ENCODE measurements around the gene SPC24.
"Not testable (repeated sequence)": the region's sequence is repeated elsewhere in the genome, so short reads cannot be mapped to it uniquely, and the experiment has no call there.

SPC24 gene

GRCh38 chr19:11123114-11123513 lies 32.5 kb downstream of the SPC24 start:
- DNase-seq: no peak

DNA sequence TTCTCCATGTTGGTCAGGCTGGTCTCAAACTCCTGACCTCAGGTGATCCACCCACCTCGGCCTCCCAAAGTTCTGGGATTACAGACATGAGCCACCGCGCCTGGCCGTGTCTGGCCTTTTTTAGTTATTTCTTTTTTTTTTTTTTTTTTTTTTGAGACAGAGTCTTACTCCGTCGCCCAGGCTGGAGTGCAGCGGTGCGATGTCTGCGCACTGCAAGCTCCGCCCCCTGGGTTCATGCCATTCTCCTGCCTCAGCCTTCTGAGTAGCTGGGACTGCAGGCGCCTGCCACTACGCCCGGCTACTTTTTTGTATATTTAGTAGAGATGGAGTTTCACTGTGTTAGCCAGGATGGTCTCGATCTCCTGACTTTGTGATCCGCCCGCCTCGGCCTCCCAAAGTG lies 33.6 kb downstream of the SPC24 start:
- not testable (repeated sequence) for DNase-seq

GRCh38 chr19:11116507-11116906 lies 39.1 kb downstream of the SPC24 start:
- no peak for DNase-seq

- DNase-seq: no peak
These were observed 39.6 kb downstream of the SPC24 start for GRCh38 chr19:11115895-11116446.

DNA sequence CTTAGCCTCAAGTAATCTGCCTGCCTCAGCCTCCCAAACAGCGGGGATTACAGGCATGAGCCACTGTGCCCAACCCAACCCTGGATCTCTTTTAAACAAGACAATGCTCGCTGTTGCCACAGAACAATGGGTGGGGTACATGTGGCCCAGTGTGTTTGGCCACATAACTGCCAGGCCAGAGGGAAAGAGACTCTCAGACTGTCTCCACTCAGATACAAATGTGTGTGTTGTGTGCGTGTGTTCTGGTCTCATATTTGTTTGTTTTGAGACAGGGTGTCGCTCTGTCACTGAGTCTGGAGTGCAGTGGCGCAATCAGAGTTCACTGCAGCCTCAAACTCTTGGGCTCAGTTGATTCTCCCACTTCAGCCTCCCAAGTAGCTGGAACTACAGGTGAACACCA lies 40.5 kb downstream of the SPC24 start:
- no peak for DNase-seq

DNA sequence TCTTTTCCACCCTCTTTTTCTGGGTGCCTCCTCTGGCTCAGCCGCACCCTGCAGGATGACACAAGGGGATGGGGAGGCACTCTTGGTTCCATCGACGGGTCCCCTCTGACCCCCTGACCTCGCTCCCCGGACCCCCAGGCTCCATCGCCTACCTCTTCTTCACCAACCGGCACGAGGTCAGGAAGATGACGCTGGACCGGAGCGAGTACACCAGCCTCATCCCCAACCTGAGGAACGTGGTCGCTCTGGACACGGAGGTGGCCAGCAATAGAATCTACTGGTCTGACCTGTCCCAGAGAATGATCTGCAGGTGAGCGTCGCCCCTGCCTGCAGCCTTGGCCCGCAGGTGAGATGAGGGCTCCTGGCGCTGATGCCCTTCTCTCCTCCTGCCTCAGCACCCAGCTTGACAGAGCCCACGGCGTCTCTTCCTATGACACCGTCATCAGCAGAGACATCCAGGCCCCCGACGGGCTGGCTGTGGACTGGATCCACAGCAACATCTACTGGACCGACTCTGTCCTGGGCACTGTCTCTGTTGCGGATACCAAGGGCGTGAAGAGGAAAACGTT lies 42.4 kb downstream of the SPC24 start:
- no peak for DNase-seq

- DNase-seq: no peak
These were observed 43.8 kb downstream of the SPC24 start for GRCh38 chr19:11111771-11112144.

- DNase-seq: no peak
These were observed 44.3 kb downstream of the SPC24 start for GRCh38 chr19:11111117-11111770.

GRCh38 chr19:11108746-11109145 lies 46.8 kb downstream of the SPC24 start:
- DNase-seq: no peak

- DNase-seq: no peak
These were observed 49.1 kb downstream of the SPC24 start for GRCh38 chr19:11106477-11106876.

DNA sequence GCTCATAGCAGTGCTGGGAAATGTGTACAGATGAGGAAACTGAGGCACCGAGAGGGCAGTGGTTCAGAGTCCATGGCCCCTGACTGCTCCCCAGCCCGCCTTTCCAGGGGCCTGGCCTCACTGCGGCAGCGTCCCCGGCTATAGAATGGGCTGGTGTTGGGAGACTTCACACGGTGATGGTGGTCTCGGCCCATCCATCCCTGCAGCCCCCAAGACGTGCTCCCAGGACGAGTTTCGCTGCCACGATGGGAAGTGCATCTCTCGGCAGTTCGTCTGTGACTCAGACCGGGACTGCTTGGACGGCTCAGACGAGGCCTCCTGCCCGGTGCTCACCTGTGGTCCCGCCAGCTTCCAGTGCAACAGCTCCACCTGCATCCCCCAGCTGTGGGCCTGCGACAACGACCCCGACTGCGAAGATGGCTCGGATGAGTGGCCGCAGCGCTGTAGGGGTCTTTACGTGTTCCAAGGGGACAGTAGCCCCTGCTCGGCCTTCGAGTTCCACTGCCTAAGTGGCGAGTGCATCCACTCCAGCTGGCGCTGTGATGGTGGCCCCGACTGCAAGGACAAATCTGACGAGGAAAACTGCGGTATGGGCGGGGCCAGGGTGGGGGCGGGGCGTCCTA lies 50.5 kb downstream of the SPC24 start:
- DNase-seq: no peak

DNA sequence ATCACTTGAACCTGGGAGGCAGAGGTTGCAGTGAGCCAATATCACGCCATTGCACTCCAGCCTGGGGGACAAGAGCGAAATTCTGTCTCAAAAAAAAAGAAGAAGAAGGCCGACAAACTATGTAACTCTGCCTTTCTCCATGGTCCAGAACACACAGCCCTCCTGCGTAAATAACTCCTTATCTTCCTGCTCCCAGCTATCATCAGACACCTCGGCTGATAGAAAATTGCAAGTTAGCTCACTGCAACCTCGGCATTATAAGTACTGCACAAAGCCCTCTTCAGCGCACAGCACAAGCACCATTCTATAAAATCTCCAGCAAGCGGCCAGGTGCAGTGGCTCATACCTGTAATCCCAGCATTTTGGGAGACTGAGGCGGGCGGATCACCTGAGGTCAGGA lies 51.9 kb downstream of the SPC24 start:
- DNase-seq: not testable (repeated sequence)

DNA sequence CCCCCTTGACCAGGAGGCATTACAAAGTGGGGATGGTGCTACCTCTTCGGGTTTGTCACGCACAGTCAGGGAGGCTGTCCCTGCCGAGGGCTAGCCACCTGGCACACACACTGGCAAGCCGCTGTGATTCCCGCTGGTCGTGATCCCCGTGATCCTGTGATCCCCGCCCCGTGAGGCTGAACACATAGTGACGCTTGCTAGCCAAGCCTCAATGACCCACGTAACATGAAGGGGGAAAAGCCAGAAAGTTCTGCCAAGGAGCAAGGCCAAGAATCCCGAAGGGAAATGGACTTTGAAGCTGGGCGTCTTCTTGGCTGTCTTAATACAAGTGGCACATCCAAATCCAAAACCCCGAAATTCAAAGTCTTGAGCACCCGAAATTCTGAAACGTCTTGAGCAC lies 52.6 kb downstream of the SPC24 start:
- no peak for DNase-seq

DNA sequence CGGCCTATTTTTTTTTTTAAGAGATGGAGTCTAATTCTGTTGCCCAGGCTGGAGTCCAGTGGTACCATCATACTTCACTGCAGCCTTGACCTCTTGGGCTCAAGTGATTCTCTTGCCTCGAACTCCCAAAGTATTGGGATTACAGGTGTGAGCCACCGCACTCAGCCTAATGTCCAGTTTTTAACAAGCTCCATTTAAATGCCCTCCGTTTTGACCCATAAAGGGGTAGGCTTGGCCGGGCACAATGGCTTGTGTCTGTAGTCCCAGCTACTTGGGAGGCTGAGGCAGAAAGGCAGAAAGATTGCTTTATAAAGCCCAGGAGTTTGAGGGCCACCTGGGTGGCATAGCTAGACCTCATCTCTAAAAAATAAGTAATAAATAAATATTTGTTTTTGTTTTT lies 54.5 kb downstream of the SPC24 start:
- no peak for DNase-seq

- DNase-seq: no peak
These were observed 55.5 kb downstream of the SPC24 start for GRCh38 chr19:11100049-11100448.

GRCh38 chr19:11098861-11099260 lies 56.7 kb downstream of the SPC24 start:
- DNase-seq: no peak

GRCh38 chr19:11098327-11098726 lies 57.3 kb downstream of the SPC24 start:
- DNase-seq: no peak

DNA sequence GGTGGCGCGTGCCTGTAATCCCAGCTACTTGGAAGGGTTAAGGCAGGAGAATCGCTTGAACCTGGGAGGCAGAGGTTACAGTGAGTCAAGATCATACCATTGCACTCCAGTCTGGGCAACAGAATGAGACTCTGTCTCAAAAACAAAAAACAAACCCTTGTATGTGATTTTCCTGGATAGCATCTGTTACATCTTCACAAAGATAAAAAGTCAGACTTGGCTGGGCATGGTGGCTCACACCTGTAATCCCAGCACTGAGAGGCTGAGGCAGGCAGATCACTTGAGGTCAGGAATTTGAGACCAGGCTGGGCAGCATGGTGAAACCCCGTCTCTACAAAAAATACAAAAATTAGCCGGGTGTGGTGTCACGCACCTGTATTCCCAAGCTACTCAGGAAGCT lies 58.2 kb downstream of the SPC24 start:
- DNase-seq: not testable (repeated sequence)

DNA sequence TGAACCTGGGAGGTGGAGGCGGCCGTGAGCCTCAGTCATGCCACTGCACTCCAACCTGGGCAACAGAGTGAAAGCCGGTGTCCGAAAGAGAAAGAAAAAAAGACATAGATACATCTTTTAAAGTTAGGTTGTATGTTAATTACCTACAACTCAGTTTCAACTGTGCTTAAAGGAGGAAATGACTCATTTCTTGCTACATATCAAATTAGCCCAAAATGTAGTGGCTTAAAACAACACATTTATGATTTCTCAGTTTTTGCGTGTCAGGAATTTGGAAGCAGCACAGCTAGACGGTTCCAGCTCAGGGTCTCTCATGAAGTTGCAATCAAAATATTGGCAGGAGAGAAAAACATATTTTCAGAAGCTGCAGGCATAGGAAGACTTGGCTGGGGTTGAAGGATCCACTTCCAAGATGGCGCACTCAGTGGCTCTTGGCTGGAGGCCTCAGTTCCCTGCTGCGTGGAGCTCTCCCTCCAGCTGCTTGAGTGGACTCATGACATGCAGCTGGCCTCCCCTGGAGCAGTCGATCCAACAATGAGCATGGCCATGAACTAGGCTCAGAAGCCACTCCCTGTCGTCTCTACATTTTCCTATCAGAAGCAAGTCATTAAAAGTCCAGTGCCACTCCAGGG lies 59.3 kb downstream of the SPC24 start:
- no peak for DNase-seq

Data from NCI-H1092 treated with DMSO at 0.1 percent for 48 hours (cell line).